ENCODE data around the gene ADCY9.

The ADCY9 gene

GRCh38 chr16:4123616-4124300 is 7.5 kb upstream of the ADCY9 start:
- no peak for ATAC-seq
- no peak for DNase-seq

GRCh38 chr16:4120176-4120575 is 3.9 kb upstream of the ADCY9 start:
- ATAC-seq = no peak
- DNase-seq = no peak

- ATAC-seq (no peak), DNase-seq (no peak)
These were observed 972 bp upstream of the ADCY9 start for GRCh38 chr16:4117250-4117578.

GRCh38 chr16:4115949-4116318 is 308 bp downstream of the ADCY9 start:
- DNase-seq = no peak
- ATAC-seq = no peak

DNA sequence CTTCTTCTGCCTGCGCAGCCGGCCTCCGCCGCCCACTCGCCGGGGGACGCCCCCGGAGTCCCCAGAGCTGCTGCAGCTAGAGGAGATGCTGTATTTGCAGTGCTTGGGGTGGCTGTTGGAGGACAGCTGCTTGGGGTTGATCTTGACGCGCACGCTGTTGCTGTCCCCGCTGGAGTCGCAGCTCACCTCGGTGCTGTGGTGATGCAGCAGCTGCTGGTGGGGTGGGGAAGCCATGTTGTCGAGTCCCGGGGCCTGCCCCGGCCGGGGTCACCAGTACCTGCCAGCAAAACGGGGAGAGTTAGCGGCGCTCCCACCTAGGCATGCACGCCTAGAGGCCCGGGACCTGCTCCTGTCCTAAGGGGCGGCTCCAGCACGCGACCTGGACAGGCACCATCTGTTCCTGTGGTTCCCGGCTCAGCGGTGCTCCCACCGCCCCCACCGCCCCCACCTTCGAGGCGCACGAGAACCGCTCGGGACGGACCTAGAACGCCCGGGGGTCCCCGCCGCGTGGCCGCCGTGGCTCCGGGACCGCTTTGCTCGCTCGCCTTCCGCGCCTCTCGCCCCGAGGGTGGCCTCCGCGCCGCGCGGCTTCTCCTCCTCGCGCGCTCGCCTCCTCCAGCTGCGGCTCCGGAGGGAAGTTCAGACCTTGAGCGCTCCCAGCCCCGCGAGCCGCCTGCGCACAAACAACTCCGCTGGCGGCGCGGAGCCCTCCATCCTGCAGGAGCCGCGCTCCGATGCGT is 863 bp downstream of the ADCY9 start:
- peak; percentile 34 for ATAC-seq

DNA sequence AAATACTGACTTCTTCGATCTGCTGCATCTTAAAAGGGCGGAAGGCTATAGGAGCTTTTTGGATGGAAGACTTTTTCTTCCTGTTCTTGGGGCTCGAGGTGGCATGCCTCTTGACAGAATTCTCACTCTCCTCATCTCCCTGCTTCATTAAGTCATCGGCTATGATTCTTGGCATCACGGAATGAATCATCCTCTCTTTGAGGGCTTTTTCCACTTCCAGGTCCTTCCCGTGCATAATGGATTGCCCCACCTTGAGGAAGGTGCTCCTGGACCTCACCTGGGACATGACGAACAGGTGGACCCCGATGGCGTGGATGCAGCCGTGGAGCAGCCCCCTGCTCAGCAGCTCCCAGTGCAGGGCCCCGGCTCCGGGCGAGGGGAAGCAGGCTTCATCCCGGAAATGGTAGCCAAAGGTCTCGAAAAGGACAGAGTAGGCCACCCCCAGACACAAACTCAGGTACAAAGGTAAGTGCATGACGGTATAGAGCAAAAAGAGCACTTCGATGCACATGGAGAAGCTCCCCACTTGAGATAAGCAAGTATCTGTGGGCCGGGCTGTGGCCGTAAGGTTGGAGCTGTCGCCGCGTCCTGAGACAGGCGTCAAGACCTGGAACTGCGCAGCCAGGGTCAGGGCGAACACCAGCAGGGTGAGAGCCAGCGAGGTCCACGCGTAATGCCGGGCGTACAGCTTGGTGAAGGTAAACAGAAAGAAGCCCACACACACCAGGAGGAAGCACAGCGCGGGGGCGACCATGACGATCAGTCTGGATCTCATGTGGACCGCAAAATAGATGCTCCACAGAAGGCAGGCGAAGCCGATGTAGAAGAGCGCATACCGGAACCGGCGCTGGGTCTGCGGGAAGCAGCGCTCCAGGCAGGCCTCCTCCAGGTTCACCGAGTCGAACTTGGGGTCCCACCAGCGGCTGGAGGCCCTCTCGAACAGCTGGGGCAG is 1.7 kb downstream of the ADCY9 start:
- ATAC-seq (no peak), DNase-seq (no peak)

More for the DNA sequence above, 863 bp downstream of the ADCY9 start:
- DNase-seq = peak; percentile 60

- no peak for ATAC-seq
- DNase-seq = no peak
These were observed 2.6 kb downstream of the ADCY9 start for GRCh38 chr16:4113358-4114256.

DNA sequence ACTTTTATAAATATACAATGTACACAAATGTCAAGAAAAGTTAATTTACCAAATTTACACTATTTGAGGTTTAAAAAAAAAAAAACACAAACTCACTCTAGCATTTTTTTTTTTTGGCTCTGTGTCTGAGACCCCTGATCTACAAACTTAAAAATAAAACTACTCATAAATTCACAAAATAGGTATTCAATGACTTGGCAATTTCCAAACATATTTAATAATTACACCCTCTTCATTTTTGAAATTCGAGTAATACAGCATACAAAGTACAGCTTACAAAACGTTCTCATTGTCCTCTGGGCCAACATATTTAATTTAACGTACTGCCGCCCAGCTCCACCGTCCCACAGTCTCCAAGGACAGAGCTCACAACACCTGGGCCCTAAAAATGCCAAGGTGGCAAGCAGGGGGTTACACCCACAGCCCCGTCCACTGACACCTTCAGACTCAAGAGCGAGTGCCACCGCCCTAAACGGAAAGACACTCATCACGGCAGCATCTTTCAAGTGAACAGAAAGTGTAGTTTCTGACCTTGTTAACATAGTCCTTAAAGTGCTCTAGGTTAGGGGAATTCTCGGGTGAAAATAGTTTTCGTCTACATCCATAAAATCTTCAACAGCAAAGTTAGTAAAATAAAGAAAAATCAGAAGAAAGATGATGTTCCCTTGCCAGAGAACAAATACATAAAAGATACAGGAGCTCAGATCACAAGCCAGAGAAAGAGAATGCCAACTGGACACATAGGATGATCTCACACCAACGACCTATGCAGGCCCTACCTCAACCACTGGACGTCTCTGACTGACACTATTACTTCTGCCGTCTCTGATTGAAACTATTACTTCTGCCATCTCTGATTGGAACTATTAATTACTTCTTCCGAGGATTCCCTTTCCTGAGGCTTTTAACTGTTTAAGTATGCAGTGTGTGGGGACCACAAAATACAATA is 4.2 kb downstream of the ADCY9 start:
- no peak for DNase-seq
- ATAC-seq = no peak

DNA sequence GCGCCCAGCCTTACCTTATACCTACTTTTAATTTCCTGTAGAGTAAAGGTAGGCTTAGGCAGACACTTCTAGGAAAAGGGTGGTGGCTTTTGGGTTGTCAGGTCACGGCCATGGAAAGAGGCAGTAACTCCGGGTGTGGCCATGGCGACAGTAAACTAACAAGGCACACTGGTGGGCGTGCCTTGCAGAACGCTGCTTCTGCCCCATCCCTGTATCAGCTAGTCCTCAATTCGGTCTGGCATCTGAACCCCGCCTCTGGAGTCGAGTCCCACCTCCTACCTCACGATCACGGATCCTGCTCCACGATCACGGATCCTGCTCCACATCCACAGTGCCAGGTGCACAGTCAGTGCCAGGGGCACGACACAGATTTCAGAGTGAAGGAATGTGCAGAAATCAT is 5.6 kb downstream of the ADCY9 start:
- DNase-seq = no peak
- no peak for ATAC-seq

DNA sequence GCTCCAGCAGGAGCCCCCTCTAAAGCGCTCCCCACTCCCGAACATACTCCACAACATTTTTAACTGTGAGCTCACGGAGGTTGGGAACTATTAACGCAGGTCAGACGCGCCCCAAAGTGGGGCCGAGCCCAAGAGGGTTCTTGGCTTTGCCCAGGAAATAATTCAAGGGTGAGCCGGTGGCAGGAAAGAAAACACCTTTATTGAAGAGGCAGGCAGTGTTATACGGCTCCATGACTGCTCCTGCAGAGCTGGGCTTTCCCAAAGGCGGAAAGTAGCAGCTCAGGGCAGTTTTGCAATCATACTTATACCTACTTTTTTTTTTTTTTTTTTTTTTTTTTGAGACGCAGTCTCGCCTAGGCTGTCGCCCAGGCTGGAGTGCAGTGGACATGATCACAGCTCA is 6.2 kb downstream of the ADCY9 start:
- ATAC-seq = no peak
- no peak for DNase-seq

GRCh38 chr16:4109250-4109736 is 6.9 kb downstream of the ADCY9 start:
- no peak for DNase-seq
- no peak for ATAC-seq

GRCh38 chr16:4106516-4106915 is 9.7 kb downstream of the ADCY9 start:
- ATAC-seq (no peak), DNase-seq (no peak)

GRCh38 chr16:4105848-4106247 is 10.4 kb downstream of the ADCY9 start:
- no peak for ATAC-seq

DNA sequence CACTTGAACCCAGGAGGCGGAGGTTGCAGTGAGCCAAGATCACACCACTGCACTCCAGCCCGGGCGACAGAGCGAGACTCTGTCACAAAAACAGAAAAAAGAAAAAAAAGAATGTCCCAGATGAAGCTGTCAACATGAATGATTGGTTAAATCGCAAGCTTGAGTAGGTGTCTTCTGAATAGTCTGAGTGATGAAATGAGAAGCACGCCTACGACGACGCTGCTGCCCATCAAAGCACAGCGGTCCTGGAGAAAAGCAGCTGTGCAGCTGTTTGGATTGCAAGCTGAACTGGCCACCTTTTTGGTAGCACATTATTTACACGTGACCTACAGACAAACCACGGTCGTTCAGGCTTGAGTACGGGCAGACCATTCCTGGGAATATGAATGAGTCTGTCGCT is 12.5 kb downstream of the ADCY9 start:
- ATAC-seq (no peak), DNase-seq (no peak)

More at GRCh38 chr16:4105848-4106247, 10.4 kb downstream of the ADCY9 start:
- DNase-seq = no peak

- no peak for DNase-seq
- no peak for ATAC-seq
These were observed 14.6 kb downstream of the ADCY9 start for GRCh38 chr16:4101421-4102219.

DNA sequence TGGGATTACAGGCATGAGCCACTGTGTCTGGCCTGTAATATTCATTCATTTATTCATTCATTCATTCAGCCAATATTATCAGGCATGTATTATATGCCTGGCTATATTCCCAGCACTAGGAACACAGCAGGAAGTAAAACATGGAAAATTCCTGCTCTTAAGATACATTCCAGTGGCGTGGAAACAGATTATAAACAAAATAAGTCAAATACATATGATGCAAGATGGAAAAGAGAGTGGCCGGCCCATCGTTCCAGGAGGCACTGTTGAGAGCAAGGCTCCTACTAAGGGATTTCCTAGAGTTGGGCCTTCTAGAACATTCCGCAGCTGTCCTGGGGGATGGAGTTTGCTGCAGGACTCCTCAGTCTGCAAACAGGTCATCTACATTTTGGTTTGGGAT is 17.7 kb downstream of the ADCY9 start:
- ATAC-seq (no peak), DNase-seq (no peak)

- DNase-seq (no peak), ATAC-seq (no peak)
These were observed 18.4 kb downstream of the ADCY9 start for GRCh38 chr16:4097826-4098240.

GRCh38 chr16:4096509-4096908 is 19.7 kb downstream of the ADCY9 start:
- DNase-seq (no peak), ATAC-seq (no peak)

GRCh38 chr16:4094127-4094773 is 22.0 kb downstream of the ADCY9 start:
- ATAC-seq (no peak), DNase-seq (no peak)

Measured in stimulated activated naive CD8-positive, alpha-beta T cell treated with anti-CD3 and anti-CD28 coated beads, Interleukin-15, Interleukin-2, amounts not matched to agents 100 U/mL and 50 U/mL, for 24 hours (primary cell).